Subcutaneous abdominal adipose tissue (tissue), 5 donors: ENCODE data around the gene DSG3.

Experiments used
- H3K27ac ChIP-seq: one replicate; pipeline ENCODE4 v1.7.0; 2013; ENCODE audit warnings: low read depth, mild to moderate bottlenecking, inconsistent platforms, low read length, moderate library complexity
- H3K27me3 ChIP-seq, 5 donors: one replicate each; pipeline ENCODE4 v1.7.0; 2013; ENCODE audit warnings: low read length in 5 of 5, inconsistent platforms in 1 of 5; ENCODE audit not compliant: control insufficient read depth in 5 of 5, insufficient read depth in 4 of 5
- H3K36me3 ChIP-seq, 5 donors: one replicate each; pipeline ENCODE4 v1.7.0; 2013; ENCODE audit warnings: low read length in 5 of 5; ENCODE audit not compliant: control insufficient read depth in 5 of 5, insufficient read depth in 5 of 5
- H3K4me1 ChIP-seq, 5 donors: one replicate each; pipeline ENCODE4 v1.7.0; 2013; ENCODE audit warnings: low read length in 5 of 5, mild to moderate bottlenecking in 3 of 5, moderate library complexity in 1 of 5; ENCODE audit not compliant: control insufficient read depth in 5 of 5, insufficient read depth in 5 of 5
- H3K4me3 ChIP-seq, 5 donors: one replicate each; pipeline ENCODE4 v1.7.0; 2013; ENCODE audit warnings: low read length in 5 of 5, low read depth in 1 of 5
- H3K9ac ChIP-seq, 5 donors: one replicate each; pipeline ENCODE4 v1.7.0; 2013; ENCODE audit warnings: low read length in 5 of 5, mild to moderate bottlenecking in 4 of 5, moderate library complexity in 3 of 5
- H3K9me3 ChIP-seq, 5 donors: one replicate each; pipeline ENCODE4 v1.7.0; 2013; ENCODE audit warnings: low read length in 5 of 5; ENCODE audit not compliant: control insufficient read depth in 5 of 5
- donor health status: healthy.
- donor health status: healthy.
- donor health status: healthy.
- donor health status: healthy.
- donor health status: healthy.

The DSG3 gene

GRCh38 chr18:31447530-31448191 is at the start of gene DSG3:
TSS of gene DSG3 (plus strand) at chr18:31447741. CDS start at chr18:31447878, 137 bp downstream.
- no peak within 1 kb of the TSS for H3K27ac ChIP-seq
- H3K9me3 ChIP-seq: no peaks in the 10 kb centered on the region
- no peak within 1 kb of the TSS for H3K9ac ChIP-seq
- H3K36me3 ChIP-seq: no peaks in the 10 kb centered on the region
- H3K4me1 ChIP-seq: no peaks in the 10 kb centered on the region
- no peaks in the 10 kb centered on the region for H3K27me3 ChIP-seq
- no peak within 1 kb of the TSS for H3K4me3 ChIP-seq

GRCh38 chr18:31398191-31398590 is 49.4 kb upstream of the DSG3 start:
- Histone ChIP-seq H3K36me3 (no peaks in the 10 kb centered on the region), H3K27me3 (no peaks in the 10 kb centered on the region), H3K27ac (peak overlapping the region; percentile 85), H3K4me1 (peaks cover 0 to 22% (median 13%) of the 10 kb centered on the region in 5 donors), H3K9ac (no peak overlapping the region), H3K9me3 (no peaks in the 10 kb centered on the region), H3K4me3 (no peak overlapping the region)

GRCh38 chr18:31399306-31400032 is 48.1 kb upstream of the DSG3 start:
- H3K27ac ChIP-seq: no peak overlapping the region
- H3K9ac ChIP-seq: no peak overlapping the region
- no peaks in the 10 kb centered on the region for H3K27me3 ChIP-seq
- no peaks in the 10 kb centered on the region for H3K36me3 ChIP-seq
- H3K9me3 ChIP-seq: no peaks in the 10 kb centered on the region
- H3K4me1 ChIP-seq: peaks cover 0 to 22% (median 13%) of the 10 kb centered on the region in 5 donors
- no peak overlapping the region for H3K4me3 ChIP-seq

- Histone ChIP-seq H3K9me3 (no peaks in the 10 kb centered on the region), H3K27me3 (no peaks in the 10 kb centered on the region), H3K36me3 (no peaks in the 10 kb centered on the region), H3K27ac (no peak overlapping the region), H3K4me3 (no peak overlapping the region), H3K4me1 (peaks cover 0 to 22% (median 13%) of the 10 kb centered on the region in 5 donors), H3K9ac (no peak overlapping the region)
Measured at GRCh38 chr18:31401156-31402025, 46.1 kb upstream of the DSG3 start.

- Histone ChIP-seq H3K27ac (no peak overlapping the region), H3K9ac (no peak overlapping the region), H3K36me3 (no peaks in the 10 kb centered on the region), H3K4me3 (no peak overlapping the region), H3K4me1 (peaks cover 0 to 22% (median 9%) of the 10 kb centered on the region in 5 donors), H3K9me3 (no peaks in the 10 kb centered on the region), H3K27me3 (no peaks in the 10 kb centered on the region)
Measured at GRCh38 chr18:31402026-31402373, 45.5 kb upstream of the DSG3 start.

GRCh38 chr18:31403409-31403808 is 44.1 kb upstream of the DSG3 start:
- H3K36me3 ChIP-seq: no peaks in the 10 kb centered on the region
- H3K27me3 ChIP-seq: no peaks in the 10 kb centered on the region
- H3K9me3 ChIP-seq: no peaks in the 10 kb centered on the region
- peaks cover 0 to 11% (median 3%) of the 10 kb centered on the region in 5 donors for H3K4me1 ChIP-seq
- no peak overlapping the region for H3K27ac ChIP-seq
- H3K4me3 ChIP-seq: no peak overlapping the region
- no peak overlapping the region for H3K9ac ChIP-seq

- no peak overlapping the region for H3K27ac ChIP-seq
- no peaks in the 10 kb centered on the region for H3K36me3 ChIP-seq
- H3K9ac ChIP-seq: no peak overlapping the region
- H3K9me3 ChIP-seq: peaks cover 0 to 6% (median 0%) of the 10 kb centered on the region in 5 donors
- peaks cover 0 to 2% (median 0%) of the 10 kb centered on the region in 5 donors for H3K27me3 ChIP-seq
- no peaks in the 10 kb centered on the region for H3K4me1 ChIP-seq
- no peak overlapping the region for H3K4me3 ChIP-seq
Measured at GRCh38 chr18:31407649-31408048, 39.9 kb upstream of the DSG3 start.

GRCh38 chr18:31409276-31409675 is 38.3 kb upstream of the DSG3 start:
- Histone ChIP-seq H3K4me1 (no peaks in the 10 kb centered on the region), H3K27ac (no peak overlapping the region), H3K9ac (no peak overlapping the region), H3K27me3 (peaks cover 0 to 2% (median 0%) of the 10 kb centered on the region in 5 donors), H3K4me3 (no peak overlapping the region), H3K9me3 (peaks cover 0 to 8% (median 0%) of the 10 kb centered on the region in 5 donors), H3K36me3 (no peaks in the 10 kb centered on the region)

- H3K36me3 ChIP-seq: no peaks in the 10 kb centered on the region
- peaks cover 0 to 8% (median 3%) of the 10 kb centered on the region in 5 donors for H3K9me3 ChIP-seq
- H3K9ac ChIP-seq: no peak overlapping the region
- H3K4me3 ChIP-seq: no peak overlapping the region
- H3K27me3 ChIP-seq: peaks cover 0 to 2% (median 0%) of the 10 kb centered on the region in 5 donors
- H3K4me1 ChIP-seq: no peaks in the 10 kb centered on the region
- no peak overlapping the region for H3K27ac ChIP-seq
Measured at GRCh38 chr18:31410716-31411483, 36.6 kb upstream of the DSG3 start.
